Measurements from ENCODE around the gene KRT24.
A peak's percentile ranks its signal among the peaks of the same experiment; 100 is the strongest.

Gene KRT24

DNA sequence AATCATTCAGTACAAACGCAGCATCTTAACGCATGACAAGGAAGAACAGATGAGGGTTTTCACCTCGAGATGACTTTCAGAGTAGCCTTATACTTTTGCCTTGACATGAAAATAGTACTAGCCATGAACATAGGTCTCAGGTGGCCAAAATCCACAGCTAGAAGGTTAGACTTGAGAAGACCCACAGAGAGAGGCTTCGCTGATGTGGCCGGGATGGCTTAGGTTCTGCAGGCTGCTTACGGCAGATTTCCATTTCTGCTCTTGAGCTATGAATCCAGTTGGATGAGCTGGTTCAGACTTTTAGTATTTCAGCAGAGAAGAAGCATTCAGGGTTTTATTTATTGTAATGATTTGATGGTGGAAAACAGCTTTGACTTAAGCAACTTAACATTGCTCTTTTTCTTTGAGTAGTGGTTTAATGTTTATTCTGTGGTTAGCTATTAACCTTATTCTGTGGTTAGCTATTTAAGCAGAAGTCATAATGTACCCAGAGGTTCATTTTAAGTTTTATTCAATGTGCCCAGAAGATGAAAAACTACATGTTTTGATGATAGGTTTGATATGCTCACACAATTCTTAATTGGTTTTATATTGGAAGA lies 7.6 kb downstream of the KRT24 start:
- no peak for DNase-seq (ENCODE audit: low read depth, low spot score)

DNA sequence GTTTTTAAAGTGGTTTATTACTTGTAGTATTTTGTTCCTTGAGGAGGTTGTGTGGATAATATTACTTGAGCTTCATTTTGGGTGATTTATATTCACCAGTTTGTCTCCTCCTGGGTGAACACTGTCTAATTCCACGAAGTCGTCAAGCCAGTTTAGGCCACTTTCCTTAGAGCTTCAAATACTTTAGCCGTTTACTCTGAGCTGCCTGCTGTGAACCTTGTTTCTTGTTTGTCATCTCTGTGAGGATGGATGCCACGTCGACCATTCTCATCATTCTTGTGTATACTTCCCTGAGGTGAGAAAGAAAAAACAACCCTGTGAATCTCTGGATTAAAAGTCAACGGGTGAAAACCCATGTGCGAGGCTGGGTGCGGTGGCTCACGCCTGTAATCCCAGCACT lies 9.0 kb downstream of the KRT24 start:
- peak; percentile 35 for DNase-seq (ENCODE audit: low read depth, low spot score)

DNA sequence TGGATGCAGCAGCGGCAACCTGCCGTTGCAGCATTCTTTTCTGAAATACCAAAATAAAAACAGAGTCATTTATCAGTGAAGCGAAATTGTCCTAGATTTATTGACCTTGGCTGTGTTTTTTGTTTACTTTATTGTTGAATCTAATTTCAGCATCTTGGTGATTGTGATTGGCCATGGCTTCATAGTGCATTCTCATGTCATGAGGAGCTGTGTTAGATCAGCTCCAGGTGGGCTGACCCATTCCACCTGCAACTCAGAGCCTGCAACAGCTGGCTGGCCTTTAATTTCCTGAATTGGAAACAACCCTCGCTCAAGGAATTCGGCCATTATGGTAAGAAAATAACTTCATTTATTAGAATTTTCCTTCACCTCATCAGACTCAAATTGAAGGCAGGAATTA lies 16.4 kb downstream of the KRT24 start:
- no peak for DNase-seq (ENCODE audit: low read depth, low spot score)

DNA sequence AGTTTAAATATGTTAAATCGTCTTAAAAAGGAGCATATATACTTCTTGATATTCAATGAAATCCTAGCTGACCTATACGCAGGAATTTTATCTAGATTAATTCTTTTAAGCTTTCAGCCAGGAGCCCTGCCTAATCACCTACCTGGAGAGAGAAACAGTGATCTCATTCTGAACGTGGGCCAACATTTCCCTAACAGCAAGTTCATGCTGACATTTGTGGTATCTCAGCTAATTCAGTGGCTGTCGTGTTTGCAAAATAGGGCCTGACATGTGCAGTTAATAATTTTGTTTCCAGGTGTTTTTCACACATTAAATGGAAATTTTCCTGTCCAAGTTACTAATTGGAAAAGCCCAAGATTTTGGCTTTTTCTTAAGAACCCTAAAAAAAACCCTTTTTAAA lies 17.4 kb downstream of the KRT24 start:
- no peak for DNase-seq (ENCODE audit: low read depth, low spot score)

DNA sequence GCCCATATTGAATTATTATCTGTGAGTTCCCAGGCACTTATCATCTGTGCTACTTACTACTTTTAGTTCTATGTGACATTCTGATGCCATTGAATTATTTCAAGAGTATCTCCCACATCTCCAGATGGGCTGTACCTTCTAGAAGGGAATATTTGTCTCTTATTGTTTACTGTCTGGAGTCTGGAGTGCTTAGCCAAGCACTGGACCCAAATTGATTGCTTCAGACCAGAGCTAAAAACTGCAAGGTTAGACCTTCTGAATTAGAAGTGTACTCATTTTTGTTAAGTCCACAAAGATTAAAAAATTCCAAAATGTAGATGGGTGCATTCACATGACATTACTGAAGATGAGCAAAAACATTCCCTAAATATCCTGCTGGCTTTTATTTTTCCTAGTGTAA lies 22.6 kb downstream of the KRT24 start:
- DNase-seq (ENCODE audit: low read depth, low spot score) = no peak

DNA sequence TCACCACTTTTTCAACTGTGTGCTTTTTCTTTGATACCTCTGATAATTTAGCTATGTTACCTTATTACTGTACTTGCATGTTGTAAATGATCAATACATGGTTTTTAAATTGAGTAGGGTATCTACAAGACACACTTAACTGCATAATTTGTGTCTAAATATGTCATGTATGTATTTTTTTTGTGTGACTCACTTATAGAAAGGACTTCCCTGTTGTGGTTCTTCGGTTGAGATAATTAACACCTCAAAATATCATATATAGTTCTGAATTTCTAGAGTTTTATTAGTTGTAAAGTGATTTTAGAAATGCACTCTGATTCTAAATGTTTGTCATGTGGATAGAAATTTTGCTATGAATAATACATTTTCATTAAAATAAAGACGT lies 24.0 kb downstream of the KRT24 start:
- no peak for DNase-seq (ENCODE audit: low read depth, low spot score)

DNA sequence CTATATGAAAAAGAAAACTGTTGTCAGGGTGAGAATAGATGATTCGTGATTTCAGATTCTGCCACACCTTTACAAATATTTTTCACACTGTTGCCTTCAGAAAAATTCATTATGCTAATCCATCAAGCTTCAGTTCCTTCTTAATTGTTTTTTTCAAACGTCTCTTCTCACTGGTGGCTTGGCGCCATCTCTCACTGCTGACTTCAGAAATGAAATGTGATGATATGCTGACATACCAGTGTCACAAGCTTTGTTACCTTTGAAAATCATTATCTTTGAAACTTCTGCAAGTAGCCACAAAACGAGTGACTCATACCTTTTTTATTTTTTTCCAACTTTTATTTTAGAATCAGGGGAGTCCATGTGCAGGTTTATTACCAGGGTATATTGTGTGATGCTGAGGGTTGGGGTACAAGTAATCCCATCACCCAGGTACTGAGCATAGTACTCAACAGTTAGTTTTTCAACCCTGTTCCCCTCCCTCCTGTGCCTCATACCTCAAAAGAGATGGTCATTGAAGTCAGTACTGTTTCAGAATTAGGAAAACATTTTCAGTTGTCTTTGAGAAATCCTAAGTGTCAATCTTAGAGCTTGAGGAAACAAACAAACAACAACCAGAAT lies 24.5 kb downstream of the KRT24 start:
- no peak for DNase-seq (ENCODE audit: low read depth, low spot score)

DNA sequence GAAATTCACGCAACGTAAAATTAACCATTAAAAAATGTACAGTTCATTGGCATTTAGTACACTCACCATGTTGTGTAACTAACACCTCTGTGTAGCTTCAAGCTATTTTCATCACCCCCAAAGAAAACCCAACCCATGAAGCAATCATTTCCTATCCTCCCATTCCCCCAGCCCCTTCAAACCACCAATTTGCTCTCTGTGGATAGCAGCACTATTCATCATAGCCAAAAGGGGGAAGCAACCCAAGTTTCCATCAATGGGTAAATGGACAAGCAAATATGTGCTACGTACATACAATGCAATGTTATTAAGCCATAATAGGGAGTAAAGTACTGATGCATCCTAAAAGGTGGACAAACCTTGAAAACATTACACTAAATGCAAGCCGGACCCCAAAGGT lies 27.6 kb downstream of the KRT24 start:
- DNase-seq (ENCODE audit: low read depth, low spot score) = no peak

DNA sequence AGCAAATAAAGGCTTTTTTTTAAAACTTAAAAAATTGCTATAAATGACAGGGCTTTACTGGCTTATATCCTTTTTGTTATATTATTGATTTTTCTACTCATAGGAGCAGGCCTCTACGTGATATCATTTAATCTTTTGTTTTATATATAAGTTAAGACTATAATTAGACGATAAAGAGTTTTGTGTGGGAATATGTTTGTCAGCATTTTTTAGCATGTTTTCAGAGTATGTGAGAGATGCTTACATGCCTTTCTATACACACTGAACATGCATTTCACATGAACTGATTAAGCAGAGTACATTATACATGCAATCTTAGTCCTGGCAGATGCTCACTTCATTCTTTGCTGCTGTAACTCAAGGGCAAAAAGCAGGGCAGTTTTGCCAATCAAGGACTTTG lies 30.9 kb downstream of the KRT24 start:
- no peak for DNase-seq (ENCODE audit: low read depth, low spot score)

DNA sequence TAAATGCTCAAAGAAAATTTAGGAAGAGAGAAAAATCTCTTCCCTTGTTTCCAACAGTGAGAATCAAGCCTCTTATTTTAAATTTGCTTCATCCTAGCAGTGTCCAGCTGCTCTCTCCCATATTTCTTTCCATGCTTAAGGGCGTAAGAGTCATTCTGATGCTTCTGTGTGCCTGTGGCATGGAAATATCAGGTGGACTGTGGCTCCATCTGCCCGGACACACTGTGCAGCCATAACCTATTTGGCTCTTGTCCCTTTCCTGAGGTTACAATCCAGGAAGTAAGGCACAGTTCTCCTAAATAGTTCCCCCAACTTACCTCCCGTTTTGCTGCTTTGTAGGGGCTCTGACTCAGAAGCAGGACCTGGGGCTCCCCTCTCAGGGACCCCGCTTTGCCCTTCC lies 32.3 kb downstream of the KRT24 start:
- DNase-seq (ENCODE audit: low read depth, low spot score) = no peak

DNA sequence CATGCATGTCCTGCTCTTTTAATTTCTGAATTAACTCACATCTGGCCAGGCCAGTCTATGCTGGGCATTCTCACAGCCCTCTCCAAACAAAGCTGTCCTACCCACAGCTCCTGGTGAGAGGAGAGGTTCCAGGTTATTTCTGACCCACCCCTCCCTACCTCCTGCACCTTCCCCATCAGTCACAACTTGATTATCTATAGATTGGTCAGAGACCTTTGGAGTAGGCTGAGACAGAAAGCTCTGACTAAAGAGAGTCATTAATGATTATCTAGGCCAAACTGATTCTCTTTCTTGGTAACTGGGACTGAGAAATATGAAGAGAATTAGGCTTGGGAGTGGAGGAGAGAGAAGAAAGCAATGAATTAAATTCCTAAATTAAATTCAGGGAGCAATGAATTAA lies 37.2 kb downstream of the KRT24 start:
- DNase-seq (ENCODE audit: low read depth, low spot score) = no peak

DNA sequence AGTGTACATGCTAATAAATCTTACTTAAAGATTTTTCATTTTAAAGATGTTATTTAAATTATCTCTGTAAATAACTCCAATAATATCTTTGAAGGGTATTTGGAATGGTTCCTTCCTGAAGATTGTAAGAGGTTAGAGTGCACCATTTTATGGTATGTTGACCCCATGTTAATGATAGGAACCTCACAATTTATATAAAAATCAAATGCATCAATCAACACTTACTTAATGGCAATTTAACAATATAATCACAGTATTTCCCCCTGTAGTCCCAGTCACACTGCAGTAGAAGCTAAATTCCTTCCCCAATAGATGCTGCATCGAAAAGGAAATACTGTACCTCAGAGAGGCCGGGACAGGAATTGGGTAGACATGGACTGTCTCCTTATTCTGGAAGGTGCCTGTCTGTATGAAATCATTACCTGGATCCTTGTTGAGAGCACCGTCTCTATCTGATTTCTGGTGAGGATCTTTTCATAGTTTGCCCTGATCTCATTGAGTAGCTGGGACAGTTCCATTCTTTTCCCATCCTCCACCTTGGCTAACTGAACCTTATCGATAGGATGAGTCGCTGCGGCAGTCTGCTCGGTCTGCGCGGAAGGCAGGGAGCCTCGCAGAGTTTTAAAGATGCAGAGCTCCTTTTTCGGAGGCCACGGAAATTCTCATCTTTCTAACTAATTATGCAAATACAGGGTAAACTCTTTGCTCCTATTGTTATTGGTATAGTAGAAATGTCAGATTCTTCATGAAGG lies 38.8 kb downstream of the KRT24 start, which contains the start of gene KRT222:
Gene KRT222 (minus strand): TSS at position 596 of the 752 bp plus-strand sequence. CDS start 78 bp downstream, at position 518.
- no peak for DNase-seq (ENCODE audit: low read depth, low spot score)

DNA sequence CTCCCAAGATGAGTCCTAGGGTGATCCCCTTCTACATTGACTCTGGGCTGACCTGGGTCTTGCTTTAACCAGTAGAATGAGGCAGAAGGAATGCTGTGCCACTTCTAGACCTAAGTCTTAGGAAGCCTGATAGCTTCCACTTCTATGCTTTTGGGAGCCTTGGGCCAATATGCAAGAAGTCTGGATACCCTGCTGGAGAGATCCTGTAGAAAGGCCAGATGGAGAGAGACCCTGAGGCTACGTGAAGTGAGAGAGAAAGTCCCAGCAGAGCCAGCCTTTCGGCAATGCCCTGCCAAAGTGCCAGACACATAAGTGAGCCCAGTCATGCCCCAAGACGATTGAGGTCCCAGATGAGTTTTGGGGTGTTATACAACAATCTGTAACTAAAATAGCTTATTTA lies 40.3 kb downstream of the KRT24 start:
- DNase-seq (ENCODE audit: low read depth, low spot score) = peak; percentile 66

DNA sequence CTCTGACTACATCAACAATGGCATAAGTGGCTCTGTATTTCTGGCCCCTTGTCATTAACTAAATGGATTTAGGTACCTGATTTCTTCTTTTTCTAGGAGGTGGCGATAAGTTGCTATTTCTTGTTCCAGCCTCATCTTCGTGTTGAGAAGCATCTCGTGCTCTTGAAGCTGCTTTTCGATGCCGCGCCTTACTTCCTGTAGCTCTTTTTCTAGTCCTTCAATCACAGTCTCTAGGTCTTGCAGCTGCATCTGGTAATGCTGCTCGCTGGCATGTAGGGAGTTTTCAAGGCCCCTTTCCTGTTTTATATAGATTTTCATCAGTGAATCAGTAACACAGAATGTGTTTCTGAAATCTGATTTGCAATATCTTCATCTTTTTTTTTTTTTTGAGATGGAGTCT lies 43.6 kb downstream of the KRT24 start:
- no peak for DNase-seq (ENCODE audit: low read depth, low spot score)

DNA sequence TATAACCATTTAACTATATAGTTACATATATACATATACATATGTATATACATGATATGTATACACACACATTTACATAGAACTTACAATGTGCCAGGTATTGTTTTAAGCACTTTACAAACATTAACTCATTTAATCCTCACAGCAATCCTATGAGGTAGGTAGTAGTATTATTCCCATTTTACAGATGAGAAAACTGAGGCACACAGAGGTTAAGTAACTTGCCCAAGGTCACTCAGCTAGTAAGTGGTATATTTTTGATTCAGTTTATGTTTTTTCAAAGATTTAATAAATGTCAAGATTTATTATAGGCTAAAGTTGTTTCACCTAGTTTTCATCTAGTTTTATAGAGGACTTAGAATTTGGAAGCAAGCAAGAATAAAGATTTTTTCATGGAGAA lies 45.2 kb downstream of the KRT24 start:
- no peak for DNase-seq (ENCODE audit: low read depth, low spot score)

DNA sequence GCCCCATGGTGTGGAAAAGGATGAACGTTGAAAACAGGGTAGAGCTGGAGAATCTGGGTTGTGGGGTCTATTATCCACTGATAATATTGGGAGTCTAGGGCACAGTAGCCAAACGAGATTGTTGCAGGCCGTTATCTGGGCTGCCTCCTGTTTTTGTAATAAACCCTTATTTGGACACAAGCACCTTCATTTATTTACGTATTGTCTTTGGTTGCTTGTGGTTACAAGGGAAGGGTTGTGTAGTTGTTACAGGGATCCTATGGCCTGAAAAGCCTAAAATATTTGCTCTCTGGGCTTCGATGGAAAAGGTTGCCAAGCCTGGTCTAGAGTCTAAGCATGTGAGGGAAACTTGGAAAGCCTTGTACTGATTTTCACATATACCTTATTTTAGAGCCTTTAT lies 51.6 kb downstream of the KRT24 start:
- DNase-seq (ENCODE audit: low read depth, low spot score) = no peak

DNA sequence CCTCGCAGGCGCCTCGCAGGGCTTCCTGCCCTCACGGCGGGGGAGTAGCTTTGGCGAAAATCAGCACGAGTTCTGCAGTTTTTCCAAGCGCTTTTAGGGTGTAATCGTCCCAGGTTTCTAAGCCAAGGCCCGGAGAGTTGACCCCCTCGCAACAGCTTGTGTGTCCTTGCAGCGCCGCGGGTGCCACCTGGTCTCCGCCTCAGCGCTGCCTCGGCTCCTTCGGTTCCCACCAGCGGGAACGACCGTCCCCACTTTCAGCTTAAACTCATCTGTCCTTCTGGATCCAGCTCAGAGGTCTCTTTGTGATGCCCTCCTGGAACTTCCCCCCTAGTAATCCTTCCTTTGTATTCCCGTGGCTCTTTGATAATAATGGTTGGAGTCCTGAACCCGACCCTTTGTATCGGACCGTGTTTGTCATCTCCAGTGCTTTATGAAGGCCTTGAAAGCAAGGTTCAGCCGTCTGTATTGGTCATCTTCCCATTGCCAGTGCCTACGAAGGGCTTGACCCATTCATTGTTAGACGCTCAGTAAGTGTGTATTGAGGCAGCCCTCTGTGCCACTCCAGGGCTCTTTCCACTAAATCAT lies 55.1 kb downstream of the KRT24 start:
- DNase-seq (ENCODE audit: low read depth, low spot score) = peak; percentile 77
